Measurements from ENCODE around the gene DAPK1.

Gene DAPK1

DNA sequence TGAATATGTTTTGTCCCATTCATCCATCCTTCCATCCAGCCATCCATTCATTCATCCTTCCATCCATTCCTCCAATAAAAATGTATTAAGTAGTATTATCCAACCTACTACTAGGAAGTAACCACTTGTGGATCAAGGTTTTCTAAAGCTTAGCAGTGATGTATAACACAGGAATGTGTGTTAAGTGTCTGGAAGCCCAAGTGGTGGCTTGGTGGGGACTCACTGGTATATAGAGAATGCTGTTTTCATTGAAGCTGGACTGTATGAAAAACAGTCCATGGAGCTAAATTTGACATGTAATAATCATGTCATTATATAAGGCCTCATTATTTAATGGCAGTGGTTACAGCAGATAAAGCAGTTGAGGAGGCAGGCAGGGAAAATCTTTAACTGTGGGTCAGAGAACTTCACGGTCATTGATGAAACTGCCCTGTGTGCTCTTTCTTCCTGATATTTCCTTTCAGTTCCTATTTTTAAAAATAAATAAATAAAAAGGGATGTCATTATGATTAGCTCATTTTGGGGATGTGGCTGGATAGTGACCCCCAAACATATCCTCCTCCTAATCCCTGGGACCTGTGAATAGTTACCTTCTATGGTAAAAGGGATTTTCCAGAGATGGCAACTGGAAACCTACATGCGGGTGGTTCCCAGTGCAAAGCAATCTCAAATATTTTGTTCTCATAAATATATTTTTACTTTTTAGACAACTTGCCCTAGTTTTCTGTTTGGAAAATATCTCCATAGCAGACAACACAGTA is 82.3 kb downstream of the DAPK1 start:
- TF ChIP-seq, protein P1, sequence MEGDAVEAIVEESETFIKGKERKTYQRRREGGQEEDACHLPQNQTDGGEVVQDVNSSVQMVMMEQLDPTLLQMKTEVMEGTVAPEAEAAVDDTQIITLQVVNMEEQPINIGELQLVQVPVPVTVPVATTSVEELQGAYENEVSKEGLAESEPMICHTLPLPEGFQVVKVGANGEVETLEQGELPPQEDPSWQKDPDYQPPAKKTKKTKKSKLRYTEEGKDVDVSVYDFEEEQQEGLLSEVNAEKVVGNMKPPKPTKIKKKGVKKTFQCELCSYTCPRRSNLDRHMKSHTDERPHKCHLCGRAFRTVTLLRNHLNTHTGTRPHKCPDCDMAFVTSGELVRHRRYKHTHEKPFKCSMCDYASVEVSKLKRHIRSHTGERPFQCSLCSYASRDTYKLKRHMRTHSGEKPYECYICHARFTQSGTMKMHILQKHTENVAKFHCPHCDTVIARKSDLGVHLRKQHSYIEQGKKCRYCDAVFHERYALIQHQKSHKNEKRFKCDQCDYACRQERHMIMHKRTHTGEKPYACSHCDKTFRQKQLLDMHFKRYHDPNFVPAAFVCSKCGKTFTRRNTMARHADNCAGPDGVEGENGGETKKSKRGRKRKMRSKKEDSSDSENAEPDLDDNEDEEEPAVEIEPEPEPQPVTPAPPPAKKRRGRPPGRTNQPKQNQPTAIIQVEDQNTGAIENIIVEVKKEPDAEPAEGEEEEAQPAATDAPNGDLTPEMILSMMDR (IDR thresholded peaks at IDR 0.05; ENCODE audit: extremely low read depth, missing control alignments) = no peak
- DNase-seq (ENCODE audit: low spot score) = no peak

DNA sequence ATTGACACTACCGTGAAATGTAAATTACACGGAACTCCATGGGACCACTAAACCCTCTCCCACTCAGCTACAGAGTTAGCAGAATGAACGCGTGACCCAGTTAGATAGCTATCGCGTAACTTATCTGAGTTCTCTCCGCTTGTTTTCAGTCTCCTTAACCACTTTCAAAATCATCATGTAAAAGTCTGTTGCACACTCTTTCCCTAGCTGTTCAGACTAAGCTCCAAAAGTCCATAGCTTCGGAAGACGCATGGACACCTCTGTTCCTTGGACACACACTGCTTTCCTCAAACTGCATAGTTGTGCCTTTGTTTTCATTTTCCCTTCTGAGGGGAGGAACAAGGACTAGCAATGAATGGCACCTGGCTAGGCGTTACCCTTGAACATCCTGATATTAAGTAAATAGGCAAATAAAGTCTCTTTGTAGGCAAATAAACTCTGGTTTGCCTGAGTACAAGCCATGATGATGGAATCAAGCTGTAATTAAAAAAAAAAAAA is 83.3 kb downstream of the DAPK1 start:
- TF ChIP-seq, protein P1 (IDR thresholded peaks at IDR 0.05; ENCODE audit: extremely low read depth, missing control alignments) = no peak
- no peak for DNase-seq (ENCODE audit: low spot score)

DNA sequence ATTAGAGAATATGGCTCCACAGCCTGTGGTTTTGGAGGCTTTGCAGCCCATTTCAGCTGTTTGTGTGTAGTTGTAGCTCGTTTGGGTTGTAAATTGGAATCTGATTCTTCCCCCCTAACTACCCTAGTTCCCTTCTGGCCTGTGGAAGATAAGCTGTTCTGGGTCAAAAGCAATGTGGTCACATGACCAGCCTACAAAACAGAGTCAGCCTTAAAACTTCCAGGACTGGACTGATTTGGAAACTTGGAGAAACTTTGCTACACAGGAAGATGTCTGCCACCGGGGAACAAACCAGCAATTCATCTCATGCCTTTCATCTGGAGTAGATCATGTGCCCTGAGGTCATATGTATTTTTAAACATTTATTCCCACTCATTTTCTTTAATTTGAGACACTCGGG is 83.8 kb downstream of the DAPK1 start:
- TF ChIP-seq, protein P1 (IDR thresholded peaks at IDR 0.05; ENCODE audit: extremely low read depth, missing control alignments) = no peak
- DNase-seq (ENCODE audit: low spot score) = no peak

DNA sequence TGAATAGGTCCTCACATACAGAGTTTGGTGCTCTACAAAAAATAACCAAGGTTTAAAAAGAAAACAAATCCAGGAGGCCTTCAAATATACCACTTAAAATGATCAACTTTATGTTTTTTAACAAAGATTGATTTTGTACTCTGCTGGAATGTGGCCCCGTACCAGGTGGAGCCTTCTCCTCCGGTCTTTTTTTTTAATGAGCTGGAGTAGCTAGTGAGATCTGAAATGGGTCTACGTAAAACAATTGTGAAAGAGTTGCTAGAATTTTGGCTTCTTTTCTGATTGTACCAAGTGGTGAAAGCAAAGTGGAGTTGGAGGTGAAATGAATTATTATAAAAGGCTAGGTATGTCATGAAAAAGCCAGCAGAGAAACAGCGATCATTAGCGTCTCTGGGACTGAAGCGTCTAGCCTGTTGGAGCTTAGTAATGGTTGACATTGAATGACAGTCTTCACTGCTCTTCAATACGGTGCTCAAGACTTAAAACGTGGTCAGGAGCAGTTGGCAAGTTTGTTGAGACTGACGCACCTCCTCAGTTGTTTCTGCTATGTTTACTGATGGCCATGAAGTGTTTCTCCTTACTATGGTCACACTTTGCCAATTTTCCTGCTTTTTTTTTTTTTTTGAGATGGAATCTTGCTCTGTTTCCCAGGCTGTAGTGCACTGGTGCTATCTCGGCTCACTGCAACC is 84.4 kb downstream of the DAPK1 start:
- TF ChIP-seq, protein P1 (IDR thresholded peaks at IDR 0.05; ENCODE audit: extremely low read depth, missing control alignments) = no peak
- no peak for DNase-seq (ENCODE audit: low spot score)

DNA sequence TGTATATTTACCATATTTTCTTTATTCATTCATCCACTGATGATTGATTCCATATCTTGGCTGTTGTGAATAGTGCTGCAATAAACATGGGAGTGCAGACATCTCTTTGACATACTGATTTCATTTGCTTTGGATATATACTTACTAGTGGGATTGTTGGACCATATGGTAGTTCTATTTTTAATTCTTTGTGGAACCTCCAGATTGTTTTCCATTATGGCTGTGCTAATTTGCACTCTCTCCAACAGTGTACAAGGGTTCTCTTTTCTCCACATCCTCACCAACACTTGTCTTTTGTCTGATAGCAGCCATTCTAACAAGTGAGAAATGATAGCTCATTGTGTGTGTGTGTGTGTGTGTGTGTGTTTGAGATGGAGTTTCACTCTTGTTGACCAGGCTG is 86.7 kb downstream of the DAPK1 start:
- TF ChIP-seq, protein P1 (IDR thresholded peaks at IDR 0.05; ENCODE audit: extremely low read depth, missing control alignments) = no peak

DNA sequence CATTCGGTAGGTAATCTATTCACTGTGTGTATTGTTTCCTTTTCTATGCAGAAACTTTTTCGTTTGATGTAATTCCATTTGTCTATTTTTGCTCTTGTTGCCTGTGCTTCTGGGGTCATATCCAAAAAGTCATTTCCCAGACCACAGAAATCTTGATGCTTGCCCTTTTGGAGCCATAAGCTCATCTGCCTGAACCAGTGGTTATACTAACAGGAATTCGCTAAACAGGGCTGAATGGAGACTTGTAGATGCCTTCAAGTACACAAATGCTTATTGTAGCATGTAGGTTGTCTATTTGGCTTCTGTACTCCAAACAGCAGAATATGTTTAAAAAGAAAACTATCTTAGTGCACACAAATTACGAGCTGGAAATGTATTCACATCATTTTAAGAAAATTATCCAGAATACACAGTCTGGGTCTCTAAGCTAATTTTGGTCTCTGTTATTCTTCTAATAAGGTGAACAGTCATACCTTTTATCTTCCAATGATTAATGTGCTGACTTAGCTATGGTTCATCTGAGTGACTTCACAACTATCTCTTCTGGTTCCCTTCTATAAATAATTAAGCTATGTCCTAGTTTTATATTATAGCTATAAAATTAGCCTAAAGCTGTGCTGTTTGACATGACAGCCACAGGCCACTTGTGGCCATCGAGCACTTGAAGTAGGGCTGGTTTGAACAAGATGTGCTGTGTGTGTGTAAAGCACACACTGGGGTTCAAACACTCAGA is 87.6 kb downstream of the DAPK1 start:
- TF ChIP-seq, protein P1 (IDR thresholded peaks at IDR 0.05; ENCODE audit: extremely low read depth, missing control alignments) = no peak

More for the DNA sequence above, 86.7 kb downstream of the DAPK1 start:
- no peak for DNase-seq (ENCODE audit: low spot score)

More for the DNA sequence above, 87.6 kb downstream of the DAPK1 start:
- no peak for DNase-seq (ENCODE audit: low spot score)
